Ectodermal cell (in vitro differentiated cells): ENCODE measurements around the gene UBB.
"Not testable (repeated sequence)": the region's sequence is repeated elsewhere in the genome, so short reads cannot be mapped to it uniquely, and the experiment has no call there.

Source experiments
- H3K27ac ChIP-seq: 2 replicates; pipeline ENCODE4 v1.7.0; 2013; ENCODE audit warnings: mild to moderate bottlenecking, low read depth, low read length; ENCODE audit not compliant: insufficient read depth, poor library complexity, severe bottlenecking
- H3K27me3 ChIP-seq: 2 replicates; pipeline ENCODE4 v1.7.0; 2013; ENCODE audit warnings: mild to moderate bottlenecking, low read length; ENCODE audit not compliant: insufficient read depth, control insufficient read depth, poor library complexity, severe bottlenecking
- H3K36me3 ChIP-seq: one replicate; pipeline ENCODE4 v1.7.0; 2013; ENCODE audit warnings: low read length; ENCODE audit not compliant: control insufficient read depth, insufficient read depth
- H3K4me1 ChIP-seq: one replicate; pipeline ENCODE4 v1.7.0; 2013; ENCODE audit warnings: low read length; ENCODE audit not compliant: control insufficient read depth, insufficient read depth
- H3K4me3 ChIP-seq: 2 replicates; pipeline ENCODE4 v1.7.0; 2013; ENCODE audit warnings: low read depth, low read length, control low read depth; ENCODE audit not compliant: insufficient read depth
- H3K9me3 ChIP-seq: 2 replicates; pipeline ENCODE4 v1.7.0; 2013; ENCODE audit warnings: mild to moderate bottlenecking, low read length, moderate library complexity; ENCODE audit not compliant: control insufficient read depth
- WGBS, 2 experiments: methylation state at CpG; one replicate each; pipeline ENCODE4 v1.1.7; 2013; ENCODE audit warnings: missing lambda C conversion rate in 2 of 2; 5-methylcytosine and 5-hydroxymethylcytosine counted together

UBB gene

DNA sequence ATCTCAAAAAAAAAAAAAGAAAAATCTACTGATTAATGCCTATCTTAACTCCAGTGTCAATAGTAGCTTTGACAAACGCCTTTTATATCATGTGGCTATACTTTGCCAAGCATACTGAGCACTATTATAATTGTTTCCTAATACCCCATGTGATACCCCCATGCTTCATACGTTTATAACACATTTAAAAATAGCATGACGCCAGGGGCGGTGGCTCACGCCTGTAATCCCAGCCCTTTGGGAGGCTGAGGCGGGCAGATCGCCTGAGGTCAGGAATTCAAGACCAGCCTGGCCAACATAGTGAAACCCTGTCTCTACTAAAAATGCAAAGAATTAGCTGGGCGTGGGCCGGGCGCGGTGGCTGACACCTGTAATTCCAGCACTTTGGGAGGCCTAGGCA is 11.6 kb downstream of the UBB start:
- H3K27me3 ChIP-seq, H3K4me1 ChIP-seq: not testable (repeated sequence)
- 88 to 92% methylated on average over 11 of the region's 11 CpGs for WGBS, 2 experiments

GRCh38 chr17:16395887-16396286 is 15.0 kb downstream of the UBB start:
- not testable (repeated sequence) for H3K36me3 ChIP-seq, H3K4me3 ChIP-seq, H3K4me1 ChIP-seq, H3K9me3 ChIP-seq, H3K27me3 ChIP-seq, H3K27ac ChIP-seq
- WGBS, 2 experiments = 65 to 67% methylated on average over 4 of the region's 4 CpGs

More for the DNA sequence above, 11.6 kb downstream of the UBB start:
- H3K9me3 ChIP-seq, H3K27ac ChIP-seq, H3K4me3 ChIP-seq, H3K36me3 ChIP-seq: not testable (repeated sequence)

- not testable (repeated sequence) for H3K9me3 ChIP-seq, H3K36me3 ChIP-seq, H3K27me3 ChIP-seq, H3K27ac ChIP-seq, H3K4me3 ChIP-seq, H3K4me1 ChIP-seq
- WGBS, 2 experiments = 88 to 92% methylated on average over 2 of the region's 2 CpGs
Observed at GRCh38 chr17:16396693-16397092, 15.8 kb downstream of the UBB start.

DNA sequence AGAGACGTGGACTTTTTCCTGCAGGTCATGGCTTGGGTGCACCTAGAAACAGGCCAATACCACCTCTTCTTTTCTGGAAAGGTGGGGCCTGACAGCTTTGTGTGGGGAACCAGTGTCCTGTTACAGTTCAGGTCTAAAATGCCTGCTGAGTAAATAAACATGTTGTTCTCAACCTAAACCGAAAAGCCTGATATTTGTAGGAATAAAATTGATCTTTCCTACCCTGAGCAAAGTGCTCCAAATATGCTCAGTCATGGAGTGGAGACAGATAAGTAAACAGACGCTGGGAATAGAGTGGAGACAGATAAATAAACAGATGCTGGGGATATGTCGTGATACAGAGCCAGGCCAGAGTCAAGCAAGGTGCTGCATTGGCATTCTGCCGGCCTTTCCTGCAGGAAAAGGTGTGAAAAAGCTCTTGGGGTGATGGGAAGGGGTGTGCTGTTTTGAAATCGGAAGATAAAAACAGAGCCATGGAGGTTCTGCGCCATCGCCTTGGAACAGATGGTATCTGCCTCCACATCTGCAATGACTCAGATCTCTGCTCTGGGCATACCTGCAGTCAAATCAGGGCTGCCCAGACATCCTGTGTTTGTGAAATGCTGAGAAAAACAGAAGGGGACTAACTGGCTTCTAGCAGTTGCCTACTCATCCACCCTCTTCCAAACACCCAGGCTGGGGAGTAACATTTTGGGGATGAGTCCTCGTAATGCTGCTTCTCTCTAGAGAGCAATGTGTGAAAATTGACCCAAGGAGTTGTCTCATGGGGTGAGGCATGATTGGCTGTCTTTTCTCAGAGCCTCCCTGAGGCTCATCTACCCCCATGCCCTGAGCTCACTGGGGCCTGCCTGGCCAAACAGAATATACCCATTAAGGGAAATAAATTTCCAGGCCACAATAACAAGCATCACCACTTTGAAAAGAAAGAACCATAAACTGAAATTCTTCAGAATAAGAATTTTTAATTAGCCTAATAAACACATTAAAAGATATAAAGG is 17.7 kb downstream of the UBB start:
- Histone ChIP-seq H3K36me3 (no peaks in the 10 kb centered on the region), H3K4me1 (no peaks in the 10 kb centered on the region), H3K27ac (no peak overlapping the region), H3K9me3 (no peaks in the 10 kb centered on the region), H3K27me3 (no peaks in the 10 kb centered on the region), H3K4me3 (no peak overlapping the region)
- WGBS, 2 experiments = 76 to 82% methylated on average over 8 of the region's 9 CpGs

- WGBS, 2 experiments = 92 to 95% methylated on average over 9 of the region's 9 CpGs
- not testable (repeated sequence) for H3K27ac ChIP-seq
Observed at GRCh38 chr17:16403847-16404246, 23.0 kb downstream of the UBB start.

DNA sequence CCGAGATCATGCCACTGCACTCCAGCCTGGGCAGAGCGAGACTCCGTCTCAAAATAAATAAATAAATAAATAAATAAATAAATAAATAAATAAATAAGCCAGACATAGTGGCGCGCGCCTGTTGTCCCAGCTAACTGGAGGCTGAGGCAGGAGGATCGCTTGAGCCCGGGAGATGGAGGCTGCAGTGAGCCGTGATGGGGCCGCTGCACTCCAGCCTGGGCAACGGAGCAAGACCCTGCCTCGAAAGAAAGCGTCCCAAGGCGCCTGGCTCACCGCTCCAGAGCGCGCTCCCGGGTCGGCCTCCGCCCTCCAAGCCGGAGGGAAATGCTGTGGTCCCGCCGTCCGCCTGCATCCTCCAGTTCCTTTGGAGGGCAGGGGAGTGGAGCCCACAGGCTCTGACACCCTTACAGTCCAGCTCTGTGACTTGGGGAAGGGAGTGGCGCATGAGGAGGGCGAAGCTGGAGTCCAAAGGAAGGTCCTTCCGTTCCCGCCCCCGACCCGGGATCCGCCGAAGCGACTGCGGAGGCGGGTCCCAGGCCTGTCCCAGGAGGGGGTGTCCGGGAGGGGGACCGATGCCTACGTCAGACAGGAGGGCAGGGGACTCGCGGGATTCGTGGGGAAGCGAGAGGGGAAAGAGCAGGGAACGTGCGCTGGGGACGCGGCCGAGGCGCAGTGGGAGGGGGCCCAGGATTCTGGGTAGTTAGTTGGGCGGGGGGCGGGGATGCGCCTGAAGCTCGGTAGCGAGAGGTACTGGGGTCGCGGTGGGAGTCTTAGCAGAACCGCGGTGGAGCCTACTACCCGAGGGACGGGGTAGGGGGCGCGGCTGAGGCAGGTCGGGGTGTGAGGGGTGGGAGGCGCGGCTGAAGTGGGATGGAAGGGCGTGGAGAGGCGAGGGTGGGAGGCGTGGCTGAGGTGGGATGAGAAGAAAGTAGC is 26.1 kb downstream of the UBB start:
- H3K36me3 ChIP-seq = no peaks in the 10 kb centered on the region
- no peak overlapping the region for H3K27ac ChIP-seq
- H3K9me3 ChIP-seq = no peaks in the 10 kb centered on the region
- no peaks in the 10 kb centered on the region for H3K4me1 ChIP-seq
- 8 to 11% methylated on average over 65 to 66 of the region's 67 CpGs for WGBS, 2 experiments
- no peaks in the 10 kb centered on the region for H3K27me3 ChIP-seq
- H3K4me3 ChIP-seq = peak overlapping the region; percentile 51

More at GRCh38 chr17:16403847-16404246, 23.0 kb downstream of the UBB start:
- H3K4me1 ChIP-seq, H3K27me3 ChIP-seq, H3K4me3 ChIP-seq, H3K9me3 ChIP-seq, H3K36me3 ChIP-seq: not testable (repeated sequence)

DNA sequence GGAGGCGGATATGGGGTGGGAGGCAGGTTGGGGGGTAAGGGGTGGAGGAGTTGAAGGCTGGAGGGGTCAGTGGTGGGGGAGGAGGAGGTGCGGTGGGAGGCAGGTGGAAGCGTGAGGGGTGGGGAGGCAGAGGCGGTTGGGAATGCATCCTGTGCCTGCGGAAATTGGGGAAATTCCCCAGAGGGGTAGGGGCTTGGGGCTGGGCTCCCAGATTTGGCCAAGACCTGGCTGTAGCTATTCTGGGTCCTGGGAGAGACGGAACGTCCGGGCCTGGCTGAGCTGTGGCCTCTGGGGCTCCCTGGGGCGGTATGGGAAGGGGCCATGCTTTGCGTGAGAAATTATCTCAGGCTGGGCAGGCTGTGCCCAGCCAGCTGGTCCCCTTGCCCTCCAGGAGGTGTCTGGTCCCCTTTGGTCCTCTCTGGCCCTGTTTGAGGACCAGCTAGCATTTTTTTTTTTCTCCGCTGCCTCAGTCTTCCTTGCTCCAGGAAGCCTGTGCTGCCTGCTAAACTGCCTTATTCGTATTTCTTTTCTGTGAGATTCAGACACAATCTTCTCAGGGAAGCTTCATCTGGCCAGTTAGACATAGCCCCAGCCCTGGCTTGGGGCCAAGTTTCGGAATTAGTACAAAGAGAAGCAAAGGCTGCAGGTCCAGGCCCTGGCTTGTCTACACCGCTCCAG is 27.2 kb downstream of the UBB start:
- H3K27ac ChIP-seq = peak overlapping the region; percentile 11
- no peak overlapping the region for H3K4me3 ChIP-seq
- no peaks in the 10 kb centered on the region for H3K36me3 ChIP-seq
- 45 to 47% methylated on average over 14 of the region's 14 CpGs for WGBS, 2 experiments
- no peaks in the 10 kb centered on the region for H3K4me1 ChIP-seq
- no peaks in the 10 kb centered on the region for H3K9me3 ChIP-seq
- no peaks in the 10 kb centered on the region for H3K27me3 ChIP-seq

- no peaks in the 10 kb centered on the region for H3K36me3 ChIP-seq
- H3K27ac ChIP-seq = no peak within 1 kb of the TSS
- H3K27me3 ChIP-seq = no peaks in the 10 kb centered on the region
- WGBS, 2 experiments = 41 to 44% methylated on average over 21 of the region's 21 CpGs
- H3K4me3 ChIP-seq = no peak within 1 kb of the TSS
- H3K4me1 ChIP-seq = peaks cover 8% of the 10 kb centered on the region
- no peaks in the 10 kb centered on the region for H3K9me3 ChIP-seq
Observed at GRCh38 chr17:16415031-16415924, 34.4 kb downstream of the UBB start, which contains the start of gene TRPV2. TRPV2 (plus strand) TSS chr17:16415571; CDS start chr17:16417669, 2,098 bp downstream.

- Histone ChIP-seq H3K27me3 (no peaks in the 10 kb centered on the region), H3K36me3 (no peaks in the 10 kb centered on the region), H3K4me1 (peaks cover 8% of the 10 kb centered on the region), H3K27ac (no peak overlapping the region), H3K9me3 (no peaks in the 10 kb centered on the region), H3K4me3 (no peak overlapping the region)
- 91 to 95% methylated on average over 7 of the region's 7 CpGs for WGBS, 2 experiments
Observed at GRCh38 chr17:16417399-16417798, 36.5 kb downstream of the UBB start.
